HepG2 (cell line): ENCODE measurements around the gene SLC9A8.

Experiments
- ASH2L ChIP-seq: fragments of 300-600, 200-600 bp; sonication (generic); IDR thresholded peaks from 2 replicates; pipeline ENCODE4 v1.7.0; 2017; ENCODE audit warnings: low read depth, mild to moderate bottlenecking, moderate library complexity, mixed read lengths, low read length; ENCODE audit not compliant: insufficient read length
- CHD4 ChIP-seq: fragments of 200-600 bp; sonication (generic); IDR thresholded peaks from 2 replicates; pipeline ENCODE4 v1.7.0; 2017; ENCODE audit warnings: mild to moderate bottlenecking, low read length, borderline replicate concordance
- PHF21A ChIP-seq: sonication (generic); formaldehyde crosslinking; IDR thresholded peaks from 2 replicates; pipeline ENCODE4 v1.5.0; 2020; ENCODE audit warnings: mild to moderate bottlenecking, missing genetic modification reagents
- RFX5 ChIP-seq: IDR thresholded peaks from 2 replicates; pipeline ENCODE4 v1.6.1; 2011; ENCODE audit warnings: low read depth, low read length, improper control_type of control experiment
- ZNF12 ChIP-seq: sonication (generic); formaldehyde crosslinking; IDR thresholded peaks from 2 replicates; pipeline ENCODE4 v1.5.0; 2020; ENCODE audit warnings: missing genetic modification reagents
- ZNF367 ChIP-seq: sonication (generic); formaldehyde crosslinking; IDR thresholded peaks from 2 replicates; pipeline ENCODE4 v1.4.0; 2020; ENCODE audit warnings: missing genetic modification reagents, borderline replicate concordance
- ZNF674 ChIP-seq: sonication (generic); formaldehyde crosslinking; IDR thresholded peaks from 2 replicates; pipeline ENCODE4 v1.5.0; 2020; ENCODE audit warnings: low read depth, mild to moderate bottlenecking, missing genetic modification reagents
- ZNF776 ChIP-seq: sonication (generic); formaldehyde crosslinking; IDR thresholded peaks from 2 replicates; pipeline ENCODE4 v1.4.0; 2020; ENCODE audit warnings: mild to moderate bottlenecking, missing genetic modification reagents
- TF ChIP-seq, protein P1 (sequence below): sonication (generic); formaldehyde crosslinking; IDR thresholded peaks from 2 replicates; pipeline ENCODE4 v1.9.0; 2021; ENCODE audit warnings: missing genetic modification reagents, mild to moderate bottlenecking, borderline replicate concordance
- TF ChIP-seq, protein P2 (sequence below), 2 experiments: IDR thresholded peaks; 2 replicates each; pipeline ENCODE4 v1.6.1; 2011 to 2012; ENCODE audit warnings: low read length in 2 of 2, borderline replicate concordance in 1 of 2, low read depth in 1 of 2, mild to moderate bottlenecking in 1 of 2, moderate library complexity in 1 of 2

DNA sequence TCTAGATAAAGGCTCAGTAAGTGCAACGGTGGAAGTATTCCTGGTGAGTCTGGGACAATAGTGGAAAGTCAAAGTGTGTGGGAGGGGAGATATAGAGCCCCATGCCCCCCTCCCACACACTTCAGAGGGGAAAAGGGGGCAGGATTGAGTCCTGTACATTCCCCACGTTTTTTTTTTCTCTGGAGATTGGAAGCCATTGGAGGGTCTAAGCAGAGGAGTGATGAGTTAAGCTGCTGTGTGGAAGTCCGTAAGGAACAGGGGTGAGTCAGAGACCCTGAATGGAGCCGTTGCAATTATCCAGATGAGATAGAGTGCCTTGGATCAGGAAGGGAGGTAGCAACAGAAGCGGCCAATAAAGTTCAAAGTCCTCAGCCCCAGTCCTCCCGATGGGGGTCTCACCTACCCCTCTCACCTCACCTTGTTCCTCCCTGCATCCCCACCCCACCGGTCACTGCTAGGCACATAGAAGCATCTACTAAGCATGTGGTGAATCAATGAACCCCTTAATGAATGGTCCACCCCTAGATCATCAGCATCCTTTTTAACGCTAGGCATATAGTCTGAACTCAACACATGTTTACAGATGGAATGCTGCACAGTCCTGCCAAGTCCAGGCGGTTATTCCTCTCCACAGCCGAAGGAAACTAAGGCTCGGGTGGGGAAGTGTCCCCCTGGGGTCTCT lies 662 bp upstream of the SLC9A8 start:
- TF ChIP-seq, protein P1, sequence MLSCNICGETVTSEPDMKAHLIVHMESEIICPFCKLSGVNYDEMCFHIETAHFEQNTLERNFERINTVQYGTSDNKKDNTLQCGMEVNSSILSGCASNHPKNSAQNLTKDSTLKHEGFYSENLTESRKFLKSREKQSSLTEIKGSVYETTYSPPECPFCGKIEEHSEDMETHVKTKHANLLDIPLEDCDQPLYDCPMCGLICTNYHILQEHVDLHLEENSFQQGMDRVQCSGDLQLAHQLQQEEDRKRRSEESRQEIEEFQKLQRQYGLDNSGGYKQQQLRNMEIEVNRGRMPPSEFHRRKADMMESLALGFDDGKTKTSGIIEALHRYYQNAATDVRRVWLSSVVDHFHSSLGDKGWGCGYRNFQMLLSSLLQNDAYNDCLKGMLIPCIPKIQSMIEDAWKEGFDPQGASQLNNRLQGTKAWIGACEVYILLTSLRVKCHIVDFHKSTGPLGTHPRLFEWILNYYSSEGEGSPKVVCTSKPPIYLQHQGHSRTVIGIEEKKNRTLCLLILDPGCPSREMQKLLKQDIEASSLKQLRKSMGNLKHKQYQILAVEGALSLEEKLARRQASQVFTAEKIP: no peak
- TF ChIP-seq RFX5 (no peak), ZNF367 (no peak), PHF21A (no peak), ZNF776 (CRISPR knock-in tag) (peak; percentile 31; the same call in 1 of the 2 replicates), ASH2L (no peak), CHD4 (no peak), ZNF674 (CRISPR knock-in tag) (no peak), ZNF12 (no peak)
- TF ChIP-seq, protein P2, sequence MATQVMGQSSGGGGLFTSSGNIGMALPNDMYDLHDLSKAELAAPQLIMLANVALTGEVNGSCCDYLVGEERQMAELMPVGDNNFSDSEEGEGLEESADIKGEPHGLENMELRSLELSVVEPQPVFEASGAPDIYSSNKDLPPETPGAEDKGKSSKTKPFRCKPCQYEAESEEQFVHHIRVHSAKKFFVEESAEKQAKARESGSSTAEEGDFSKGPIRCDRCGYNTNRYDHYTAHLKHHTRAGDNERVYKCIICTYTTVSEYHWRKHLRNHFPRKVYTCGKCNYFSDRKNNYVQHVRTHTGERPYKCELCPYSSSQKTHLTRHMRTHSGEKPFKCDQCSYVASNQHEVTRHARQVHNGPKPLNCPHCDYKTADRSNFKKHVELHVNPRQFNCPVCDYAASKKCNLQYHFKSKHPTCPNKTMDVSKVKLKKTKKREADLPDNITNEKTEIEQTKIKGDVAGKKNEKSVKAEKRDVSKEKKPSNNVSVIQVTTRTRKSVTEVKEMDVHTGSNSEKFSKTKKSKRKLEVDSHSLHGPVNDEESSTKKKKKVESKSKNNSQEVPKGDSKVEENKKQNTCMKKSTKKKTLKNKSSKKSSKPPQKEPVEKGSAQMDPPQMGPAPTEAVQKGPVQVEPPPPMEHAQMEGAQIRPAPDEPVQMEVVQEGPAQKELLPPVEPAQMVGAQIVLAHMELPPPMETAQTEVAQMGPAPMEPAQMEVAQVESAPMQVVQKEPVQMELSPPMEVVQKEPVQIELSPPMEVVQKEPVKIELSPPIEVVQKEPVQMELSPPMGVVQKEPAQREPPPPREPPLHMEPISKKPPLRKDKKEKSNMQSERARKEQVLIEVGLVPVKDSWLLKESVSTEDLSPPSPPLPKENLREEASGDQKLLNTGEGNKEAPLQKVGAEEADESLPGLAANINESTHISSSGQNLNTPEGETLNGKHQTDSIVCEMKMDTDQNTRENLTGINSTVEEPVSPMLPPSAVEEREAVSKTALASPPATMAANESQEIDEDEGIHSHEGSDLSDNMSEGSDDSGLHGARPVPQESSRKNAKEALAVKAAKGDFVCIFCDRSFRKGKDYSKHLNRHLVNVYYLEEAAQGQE (IDR thresholded peaks at IDR 0.05; ENCODE audit: borderline replicate concordance in 1 of 2, low read depth in 1 of 2, low read length in 2 of 2): no peak
